Endothelial cell of umbilical vein (primary cell): ENCODE results near the gene MIER3. TPM values are rescaled to one million over a fixed set of nuclear protein-coding genes. Genes with fewer than 3 reads are reported as not detected.

Experiments
- BruUV-seq: library from RNA; stranded (reverse); fragments of 400-500 nt; replicated peaks from 2 replicates; lab custom pipeline; 2021; lab: Mats Ljungman, UMichigan
- CTCF ChIA-PET: fragments of 300-600, 350-600 bp; sonication (Branson Sonifier 250); formaldehyde crosslinking; loops from one replicate; lab custom pipeline; 2021; ENCODE audit warnings: antibody characterized with exemption, inconsistent platforms; lab: Charles Lee
- POLR2A ChIA-PET: fragments of 300-600, 350-600 bp; sonication (Branson Sonifier 250); formaldehyde crosslinking; loops from one replicate; lab custom pipeline; 2021; ENCODE audit warnings: antibody characterized with exemption, inconsistent platforms; lab: Charles Lee
- DNase-seq: peaks from one replicate; pipeline ENCODE4 v3.0.0-alpha.2; 2011; ENCODE audit warnings: low read depth, low spot score
- FAIRE-seq: peaks from 2 replicates; lab custom pipeline; 2011; peaks lifted over from hg19 to GRCh38; lab: Jason Lieb, UNC
- H2AFZ ChIP-seq: 2 replicates; pipeline ENCODE4 v1.6.0; 2012; ENCODE audit warnings: low read depth, low read length, control low read depth, inconsistent platforms
- H3K27ac ChIP-seq: 2 replicates; pipeline ENCODE4 v1.5.1; 2011; ENCODE audit warnings: low read depth, mild to moderate bottlenecking, control low read depth, low read length, moderate library complexity; ENCODE audit not compliant: insufficient read depth
- H3K27me3 ChIP-seq, 2 experiments: 2 replicates each; pipeline versions ENCODE4 v1.6.0 to v1.6.1; 2011; ENCODE audit warnings: low read length in 2 of 2, mixed read lengths in 1 of 2; ENCODE audit not compliant: control insufficient read depth in 2 of 2, insufficient read depth in 2 of 2
- H3K36me3 ChIP-seq, 2 experiments: 2 replicates in 1 of 2; 3 replicates in 1 of 2; pipeline ENCODE4 v1.5.1; 2011; ENCODE audit warnings: low read length in 2 of 2, mild to moderate bottlenecking in 1 of 2, moderate library complexity in 1 of 2; ENCODE audit not compliant: control insufficient read depth in 2 of 2, insufficient read depth in 2 of 2; ENCODE audit errors: extremely low read depth in 1 of 2
- H3K4me1 ChIP-seq: 3 replicates; pipeline ENCODE4 v1.5.1; 2011; ENCODE audit warnings: mild to moderate bottlenecking, low read length; ENCODE audit not compliant: control insufficient read depth, insufficient read depth; ENCODE audit errors: extremely low read depth
- H3K4me2 ChIP-seq: 2 replicates; pipeline ENCODE4 v1.6.1; 2011; ENCODE audit warnings: low read length, control low read depth, mixed read lengths; ENCODE audit not compliant: insufficient read depth
- H3K4me3 ChIP-seq, 3 experiments: fragments of 200-600 bp in 1 of 3; sonication (generic), shearing (Covaris generic) in 1 of 3; replicated peaks in 1 of 3; 2 replicates each; pipeline ENCODE4 v1.5.1; 2011 to 2016; ENCODE audit warnings: control low read depth in 3 of 3, low read length in 3 of 3, mild to moderate bottlenecking in 2 of 3, inconsistent platforms in 1 of 3, low read depth in 1 of 3, moderate library complexity in 1 of 3; ENCODE audit not compliant: insufficient read depth in 1 of 3
- H3K79me2 ChIP-seq: 2 replicates; pipeline ENCODE4 v1.6.0; 2012; ENCODE audit warnings: low read length, inconsistent platforms; ENCODE audit not compliant: control insufficient read depth, insufficient read depth
- H3K9ac ChIP-seq: replicated peaks from 2 replicates; pipeline ENCODE3; 2011; ENCODE audit warnings: low read length, control low read depth; ENCODE audit not compliant: insufficient read depth; ENCODE audit errors: extremely low read depth
- H3K9me1 ChIP-seq: replicated peaks from 3 replicates; pipeline ENCODE4 v1.6.0; 2011; ENCODE audit warnings: mild to moderate bottlenecking, low read length; ENCODE audit not compliant: control insufficient read depth, insufficient read depth; ENCODE audit errors: extremely low read depth
- H3K9me3 ChIP-seq: replicated peaks from 2 replicates; pipeline ENCODE4 v1.5.1; 2012; ENCODE audit warnings: low read length, inconsistent platforms; ENCODE audit not compliant: control insufficient read depth, insufficient read depth
- H4K20me1 ChIP-seq: replicated peaks from 2 replicates; pipeline ENCODE3; 2011; ENCODE audit warnings: mild to moderate bottlenecking, low read length; ENCODE audit not compliant: control insufficient read depth, insufficient read depth; ENCODE audit errors: extremely low read depth
- EZH2 ChIP-seq: IDR thresholded peaks from 2 replicates; pipeline ENCODE4 v1.6.1; 2012; ENCODE audit warnings: borderline replicate concordance, low read depth, mild to moderate bottlenecking, moderate library complexity, low read length, inconsistent platforms; ENCODE audit not compliant: severe bottlenecking
- FOS ChIP-seq: IDR thresholded peaks from 2 replicates; pipeline ENCODE4 v1.6.1; 2011; ENCODE audit warnings: mild to moderate bottlenecking, low read length, moderate library complexity, borderline replicate concordance; ENCODE audit not compliant: insufficient read depth
- GATA2 ChIP-seq: IDR thresholded peaks from 2 replicates; pipeline ENCODE4 v1.7.0; 2011; ENCODE audit warnings: low read depth, mild to moderate bottlenecking, moderate library complexity, mixed read lengths, low read length; ENCODE audit not compliant: insufficient read length, insufficient read depth
- JUN ChIP-seq: IDR thresholded peaks from 2 replicates; pipeline ENCODE4 v1.6.1; 2011; ENCODE audit warnings: borderline replicate concordance, low read depth; ENCODE audit not compliant: insufficient read length, insufficient read depth
- MYC ChIP-seq: IDR thresholded peaks from one replicate; pipeline ENCODE4 v1.6.1; 2011; ENCODE audit warnings: mild to moderate bottlenecking, low read depth, low read length
- POLR2A ChIP-seq: IDR thresholded peaks from 2 replicates; pipeline ENCODE4 v1.6.1; 2012; ENCODE audit warnings: low read depth, mild to moderate bottlenecking, control low read depth, low read length
- POLR2AphosphoS5 ChIP-seq: IDR thresholded peaks from 2 replicates; pipeline ENCODE4 v1.6.1; 2012; ENCODE audit warnings: low read depth, mild to moderate bottlenecking, control low read depth, low read length, moderate library complexity; ENCODE audit not compliant: insufficient read depth
- dilution Hi-C: fragments of 300-500 bp; cut with MboI; formaldehyde crosslinking; loops from one replicate; pipeline ENCODE4 v1.15.0; 2019; ENCODE audit warnings: low sequenced_read_pairs; ENCODE audit not compliant: extremely low pct_ligation_motif_present
- intact Hi-C: fragments of 100-400 bp; cut with micrococcal nuclease; formaldehyde crosslinking; loops from one replicate; pipeline ENCODE4 v1.10.0; 2022
- polyA plus RNA-seq, 4 experiments: library from polyadenylated mRNA; depleted of rRNA in 3 of 4; stranded (reverse) in 3 of 4; unstranded in 1 of 4; fragments of >200 nt; gene quantifications; 2 replicates each; pipeline versions ENCODE4 v1.2.1 to v1.2.3, GENCODE V29; 2011 to 2012; ENCODE audit warnings: missing spikeins in 1 of 4
- total RNA-seq: library from RNA; stranded (reverse); gene quantifications from 2 replicates; pipeline ENCODE4 v1.2.3, GENCODE V29; 2021
- TF ChIP-seq, protein P1 (sequence below): IDR thresholded peaks from 2 replicates; pipeline ENCODE4 v1.6.1; 2011; ENCODE audit not compliant: insufficient read depth, insufficient read length
- TF ChIP-seq, protein P2 (sequence below), 2 donors: IDR thresholded peaks; 1 replicate in 1 of 2; 2 replicates in 1 of 2; pipeline ENCODE4 v1.5.1; 2011; ENCODE audit warnings: low read length in 2 of 2, mild to moderate bottlenecking in 2 of 2, moderate library complexity in 2 of 2, control low read depth in 1 of 2, inconsistent platforms in 1 of 2, low read depth in 1 of 2; ENCODE audit not compliant: insufficient read depth in 1 of 2; ENCODE audit errors: extremely low read depth in 1 of 2

The MIER3 gene
- total and polyA plus RNA-seq, 2 donors (not counting 3 experiments of a cell fraction or from before 2014, with no cell fraction given) = 6.6 to 20.5 TPM

DNA sequence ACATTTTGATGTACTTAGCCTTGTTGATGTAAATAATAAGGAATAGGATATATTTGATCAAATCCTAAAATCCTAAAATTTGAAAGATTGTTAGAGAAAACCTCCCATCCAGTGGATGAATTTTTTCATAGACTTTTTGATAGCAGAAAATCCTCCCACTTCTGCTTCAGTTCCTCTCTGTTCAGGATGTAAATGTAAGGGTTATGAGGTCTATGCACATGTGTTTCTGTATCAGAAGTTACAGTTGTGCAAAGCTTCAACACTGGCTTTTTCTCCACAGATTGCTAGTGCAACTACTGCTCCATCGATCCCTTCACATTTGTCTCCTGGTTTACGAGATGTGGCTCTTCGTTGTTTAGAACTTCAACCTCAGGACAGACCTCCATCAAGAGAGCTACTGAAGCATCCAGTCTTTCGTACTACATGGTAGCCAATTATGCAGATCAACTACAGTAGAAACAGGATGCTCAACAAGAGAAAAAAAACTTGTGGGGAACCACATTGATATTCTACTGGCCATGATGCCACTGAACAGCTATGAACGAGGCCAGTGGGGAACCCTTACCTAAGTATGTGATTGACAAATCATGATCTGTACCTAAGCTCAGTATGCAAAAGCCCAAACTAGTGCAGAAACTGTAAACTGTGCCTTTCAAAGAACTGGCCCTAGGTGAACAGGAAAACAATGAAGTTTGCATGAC, 58.5 kb downstream of the MIER3 start:
- Histone ChIP-seq H3K4me1 (no peaks in the 10 kb centered on the region), H3K4me2 (no peak overlapping the region), H3K79me2 (no peaks in the 10 kb centered on the region), H3K9ac (no peak overlapping the region), H4K20me1 (no peaks in the 10 kb centered on the region), H2AFZ (no peak overlapping the region), H3K27me3 (no peaks in the 10 kb centered on the region), H3K9me1 (no peaks in the 10 kb centered on the region), H3K9me3 (no peaks in the 10 kb centered on the region), H3K27ac (no peak overlapping the region), H3K36me3 (peaks cover 7 to 8% of the 10 kb centered on the region in 2 experiments), H3K4me3 (no peak overlapping the region)
- CTCF ChIA-PET = interaction anchor here (1.0 kb wide), 1 partner anchor 245 kb away, joined by 3 read pairs; no protein-coding TSS in a partner anchor
- dilution Hi-C loops = no loop called here
- no peak for DNase-seq
- no TSS peak for BruUV-seq
- TF ChIP-seq EZH2 = no peak
- no peak for TF ChIP-seq MYC
- TF ChIP-seq JUN = no peak
- TF ChIP-seq POLR2AphosphoS5 = no peak
- TF ChIP-seq GATA2 = no peak
- TF ChIP-seq POLR2A = no peak
- no peak for TF ChIP-seq FOS
- TF ChIP-seq, protein P1, sequence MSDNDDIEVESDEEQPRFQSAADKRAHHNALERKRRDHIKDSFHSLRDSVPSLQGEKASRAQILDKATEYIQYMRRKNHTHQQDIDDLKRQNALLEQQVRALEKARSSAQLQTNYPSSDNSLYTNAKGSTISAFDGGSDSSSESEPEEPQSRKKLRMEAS = no peak
- TF ChIP-seq, protein P2, sequence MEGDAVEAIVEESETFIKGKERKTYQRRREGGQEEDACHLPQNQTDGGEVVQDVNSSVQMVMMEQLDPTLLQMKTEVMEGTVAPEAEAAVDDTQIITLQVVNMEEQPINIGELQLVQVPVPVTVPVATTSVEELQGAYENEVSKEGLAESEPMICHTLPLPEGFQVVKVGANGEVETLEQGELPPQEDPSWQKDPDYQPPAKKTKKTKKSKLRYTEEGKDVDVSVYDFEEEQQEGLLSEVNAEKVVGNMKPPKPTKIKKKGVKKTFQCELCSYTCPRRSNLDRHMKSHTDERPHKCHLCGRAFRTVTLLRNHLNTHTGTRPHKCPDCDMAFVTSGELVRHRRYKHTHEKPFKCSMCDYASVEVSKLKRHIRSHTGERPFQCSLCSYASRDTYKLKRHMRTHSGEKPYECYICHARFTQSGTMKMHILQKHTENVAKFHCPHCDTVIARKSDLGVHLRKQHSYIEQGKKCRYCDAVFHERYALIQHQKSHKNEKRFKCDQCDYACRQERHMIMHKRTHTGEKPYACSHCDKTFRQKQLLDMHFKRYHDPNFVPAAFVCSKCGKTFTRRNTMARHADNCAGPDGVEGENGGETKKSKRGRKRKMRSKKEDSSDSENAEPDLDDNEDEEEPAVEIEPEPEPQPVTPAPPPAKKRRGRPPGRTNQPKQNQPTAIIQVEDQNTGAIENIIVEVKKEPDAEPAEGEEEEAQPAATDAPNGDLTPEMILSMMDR (IDR thresholded peaks at IDR 0.05; ENCODE audit: extremely low read depth in 1 of 2, insufficient read depth in 1 of 2, low read depth in 1 of 2, low read length in 2 of 2) = no peak
- POLR2A ChIA-PET = no interaction called here
- intact Hi-C loops = no loop called here
- no peak for FAIRE-seq
